ENCODE data around the gene CHIT1. TPM values are rescaled to one million over a fixed set of nuclear protein-coding genes. Genes with fewer than 3 reads are reported as not detected.

The CHIT1 gene
- not detected for total RNA-seq
- long read RNA-seq = 0 reads

GRCh38 chr1:203229471-203230135, at the start of gene CHIT1:
CHIT1 (minus strand) TSS chr1:203229673; CDS start chr1:203229636, 37 bp downstream.
- DNase-seq (no peak), ATAC-seq (no peak)
- intact Hi-C loops (cut with micrococcal nuclease) = no loop called here

GRCh38 chr1:203278885-203279406, 49.5 kb upstream of the CHIT1 start:
- ATAC-seq (no peak), DNase-seq (no peak)
- intact Hi-C loops (cut with micrococcal nuclease) = no loop called here

GRCh38 chr1:203278082-203278884, 48.8 kb upstream of the CHIT1 start:
- DNase-seq (peak; percentile 98), ATAC-seq (peak; percentile 85)
- intact Hi-C loops (cut with micrococcal nuclease) = no loop called here

GRCh38 chr1:203276916-203277545, 47.6 kb upstream of the CHIT1 start:
- DNase-seq (peak; percentile 74), ATAC-seq (peak; percentile 17)
- intact Hi-C loops (cut with micrococcal nuclease) = no loop called here

GRCh38 chr1:203276408-203276807, 46.9 kb upstream of the CHIT1 start:
- no peak for ATAC-seq
- intact Hi-C loops (cut with micrococcal nuclease) = no loop called here
- no peak for DNase-seq

- intact Hi-C loops (cut with micrococcal nuclease) = no loop called here
- ATAC-seq (no peak), DNase-seq (no peak)
Measured at GRCh38 chr1:203275656-203276272, 46.3 kb upstream of the CHIT1 start.

GRCh38 chr1:203274603-203275381, 45.3 kb upstream of the CHIT1 start:
- DNase-seq (no peak), ATAC-seq (peak; percentile 10)
- intact Hi-C loops (cut with micrococcal nuclease) = loop anchor here (5.0 kb wide), 1 partner anchor 63 kb away; no protein-coding TSS in a partner anchor

GRCh38 chr1:203273869-203274602, 44.6 kb upstream of the CHIT1 start:
- intact Hi-C loops (cut with micrococcal nuclease) = loop anchor here (5.0 kb wide), 1 partner anchor 63 kb away; no protein-coding TSS in a partner anchor
- no peak for ATAC-seq
- DNase-seq = peak; percentile 70

- DNase-seq (peak; percentile 90), ATAC-seq (peak; percentile 63)
- intact Hi-C loops (cut with micrococcal nuclease) = loop anchor here (5.0 kb wide), 1 partner anchor 64 kb away; no protein-coding TSS in a partner anchor
Measured at GRCh38 chr1:203273206-203273868, 43.9 kb upstream of the CHIT1 start.

GRCh38 chr1:203272633-203273205, 43.2 kb upstream of the CHIT1 start:
- intact Hi-C loops (cut with micrococcal nuclease) = loop anchor here (5.0 kb wide), 1 partner anchor 65 kb away; no protein-coding TSS in a partner anchor
- no peak for ATAC-seq
- DNase-seq = no peak

GRCh38 chr1:203271962-203272632, 42.6 kb upstream of the CHIT1 start:
- ATAC-seq (no peak), DNase-seq (peak; percentile 38)
- intact Hi-C loops (cut with micrococcal nuclease) = loop anchor here (5.0 kb wide), 1 partner anchor 65 kb away; no protein-coding TSS in a partner anchor

- no peak for DNase-seq
- intact Hi-C loops (cut with micrococcal nuclease) = loop anchor here (5.0 kb wide), 1 partner anchor 66 kb away; no protein-coding TSS in a partner anchor
- peak; percentile 8 for ATAC-seq
Measured at GRCh38 chr1:203271018-203271743, 41.7 kb upstream of the CHIT1 start.

GRCh38 chr1:203270448-203270847, 41.0 kb upstream of the CHIT1 start:
- intact Hi-C loops (cut with micrococcal nuclease) = loop anchor here (5.0 kb wide), 1 partner anchor 67 kb away; no protein-coding TSS in a partner anchor
- ATAC-seq = no peak

GRCh38 chr1:203269654-203270020, 40.2 kb upstream of the CHIT1 start:
- intact Hi-C loops (cut with micrococcal nuclease) = loop anchor here (5.0 kb wide), 1 partner anchor 68 kb away; no protein-coding TSS in a partner anchor

More at GRCh38 chr1:203270448-203270847, 41.0 kb upstream of the CHIT1 start:
- no peak for DNase-seq

GRCh38 chr1:203268901-203269653, 39.6 kb upstream of the CHIT1 start:
- no peak for ATAC-seq
- DNase-seq = no peak
- intact Hi-C loops (cut with micrococcal nuclease) = no loop called here

More at GRCh38 chr1:203269654-203270020, 40.2 kb upstream of the CHIT1 start:
- no peak for DNase-seq
- ATAC-seq = no peak
